WTC11 (cell line): ENCODE results near the gene CD226. TPM values are rescaled to one million over a fixed set of nuclear protein-coding genes. Genes with fewer than 3 reads are reported as not detected.

ENCODE experiments used
- ATAC-seq: fragments of 200-7000 bp; cut with Tn5 transposase; 2 replicates; pipeline ENCODE4 v1.10.0; 2021; ENCODE audit warnings: mild to moderate bottlenecking, moderate library complexity
- CTCF ChIA-PET: fragments of 300-600 bp; sonication (Branson Sonifier 250); formaldehyde crosslinking; loops from one replicate; lab custom pipeline; 2021; ENCODE audit warnings: antibody characterized with exemption; lab: Charles Lee
- POLR2A ChIA-PET: fragments of 350-600 bp; sonication (Branson Sonifier 250); formaldehyde crosslinking; loops from one replicate; lab custom pipeline; 2021; ENCODE audit warnings: antibody characterized with exemption; lab: Charles Lee
- DNase-seq: peaks from one replicate; pipeline ENCODE4 v3.0.0; 2021; ENCODE audit warnings: low spot score
- H3K27ac Mint-ChIP-seq: 2 replicates; pipeline ENCODE4 v1.8.0; 2021; ENCODE audit warnings: mixed read lengths
- H3K27me3 Mint-ChIP-seq: 2 replicates; pipeline ENCODE4 v1.8.0; 2021; ENCODE audit warnings: low read depth, mild to moderate bottlenecking, moderate library complexity, mixed read lengths
- H3K36me3 Mint-ChIP-seq: 2 replicates; pipeline ENCODE4 v1.8.0; 2021; ENCODE audit warnings: mixed read lengths
- H3K4me1 Mint-ChIP-seq: 2 replicates; pipeline ENCODE4 v1.8.0; 2022; ENCODE audit warnings: mixed read lengths
- H3K4me3 Mint-ChIP-seq: 2 replicates; pipeline ENCODE4 v1.8.0; 2021; ENCODE audit warnings: mild to moderate bottlenecking, moderate library complexity, mixed read lengths
- H3K9me3 Mint-ChIP-seq: 2 replicates; pipeline ENCODE4 v1.8.0; 2021; ENCODE audit warnings: mixed read lengths
- AFF4 ChIP-seq: sonication (generic); formaldehyde crosslinking; IDR thresholded peaks from 2 replicates; pipeline ENCODE4 v1.8.1; 2023; ENCODE audit warnings: mild to moderate bottlenecking, missing genetic modification reagents, borderline replicate concordance
- CREB1 ChIP-seq: sonication (generic); formaldehyde crosslinking; IDR thresholded peaks from 2 replicates; pipeline ENCODE4 v1.8.0; 2023; ENCODE audit warnings: mild to moderate bottlenecking, missing genetic modification reagents
- CREM ChIP-seq: sonication (generic); formaldehyde crosslinking; IDR thresholded peaks from 2 replicates; pipeline ENCODE4 v1.8.1; 2022; ENCODE audit warnings: mild to moderate bottlenecking, missing genetic modification reagents, moderate library complexity
- GRHL2 ChIP-seq: fragments of 250-450 bp; sonication (Bioruptor Pico); IDR thresholded peaks from 2 replicates; pipeline ENCODE4 v1.8.0; 2022; ENCODE audit warnings: mild to moderate bottlenecking, moderate library complexity; ENCODE audit not compliant: insufficient replicate concordance, severe bottlenecking
- MYBL2 ChIP-seq: sonication (generic); formaldehyde crosslinking; IDR thresholded peaks from 2 replicates; pipeline ENCODE4 v1.8.1; 2023; ENCODE audit warnings: mild to moderate bottlenecking, moderate library complexity, missing genetic modification reagents
- NFE2L1 ChIP-seq: sonication (generic); formaldehyde crosslinking; IDR thresholded peaks from 2 replicates; pipeline ENCODE4 v1.8.1; 2023; ENCODE audit warnings: missing genetic modification reagents
- NR3C1 ChIP-seq: sonication (generic); formaldehyde crosslinking; conservative IDR thresholded peaks from 2 replicates; pipeline ENCODE4 v1.8.1; 2023; ENCODE audit warnings: low read depth, mild to moderate bottlenecking, missing genetic modification reagents
- SMAD3 ChIP-seq: sonication (generic); formaldehyde crosslinking; IDR thresholded peaks from 2 replicates; pipeline ENCODE4 v1.8.0; 2022; ENCODE audit warnings: missing genetic modification reagents, mild to moderate bottlenecking, borderline replicate concordance
- TCF7 ChIP-seq: sonication (generic); formaldehyde crosslinking; IDR thresholded peaks from 2 replicates; pipeline ENCODE4 v1.8.0; 2022; ENCODE audit warnings: mild to moderate bottlenecking, low read depth, missing genetic modification reagents, moderate library complexity
- TP53 ChIP-seq: sonication (generic); formaldehyde crosslinking; IDR thresholded peaks from 2 replicates; pipeline ENCODE4 v1.8.1; 2023; ENCODE audit warnings: mild to moderate bottlenecking, missing genetic modification reagents
- ZNF425 ChIP-seq: fragments of 250-450 bp; sonication (Bioruptor Pico); conservative IDR thresholded peaks from 2 replicates; pipeline ENCODE4 v1.9.0; 2021; ENCODE audit warnings: mild to moderate bottlenecking
- ZNF532 ChIP-seq: fragments of 250-450 bp; sonication (Bioruptor Pico); IDR thresholded peaks from 2 replicates; pipeline ENCODE4 v1.9.0; 2021; ENCODE audit warnings: mild to moderate bottlenecking, borderline replicate concordance
- total RNA-seq: library from RNA; stranded (reverse); gene quantifications from 3 replicates; pipeline ENCODE4 v1.2.3, GENCODE V29; 2021
- TF ChIP-seq, protein P1 (sequence below): sonication (generic); formaldehyde crosslinking; IDR thresholded peaks from 2 replicates; pipeline ENCODE4 v1.8.1; 2023; ENCODE audit warnings: mild to moderate bottlenecking, missing genetic modification reagents
- TF ChIP-seq, protein P2 (sequence below): sonication (generic); formaldehyde crosslinking; IDR thresholded peaks from 2 replicates; pipeline ENCODE4 v1.8.0; 2022; ENCODE audit warnings: mild to moderate bottlenecking, missing genetic modification reagents
- TF ChIP-seq, protein P3 (sequence below): fragments of 200-600 bp; IDR thresholded peaks from 2 replicates; pipeline ENCODE4 v1.8.0; 2022; ENCODE audit warnings: antibody characterized with exemption
- TF ChIP-seq, protein P4 (sequence below): fragments of 250-450 bp; sonication (Bioruptor Pico); IDR thresholded peaks from 2 replicates; pipeline ENCODE4 v1.9.0; 2021; ENCODE audit warnings: moderate library complexity, mild to moderate bottlenecking, inconsistent platforms, borderline replicate concordance

CD226 gene
- total RNA-seq, 1 experiment from 2014 or later = 0.24 TPM

DNA sequence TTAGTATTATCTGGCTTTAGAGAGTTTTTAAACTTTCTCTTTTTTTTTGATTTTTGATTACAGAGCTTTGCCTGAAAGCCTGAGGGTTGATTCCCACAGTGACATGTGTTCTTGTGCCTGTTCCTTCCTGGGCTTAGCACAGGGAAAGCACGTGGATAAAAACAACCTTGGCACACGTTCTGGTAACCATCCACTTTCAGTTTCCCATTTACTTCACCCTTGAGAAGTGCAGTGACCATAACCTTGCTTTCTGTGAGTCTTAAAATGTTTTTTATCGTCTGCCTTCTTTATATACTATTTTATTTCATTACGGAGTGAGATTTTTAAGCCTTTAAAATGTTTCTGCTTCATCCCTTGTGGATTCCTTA is 11.5 kb downstream of the CD226 start:
- CTCF ChIA-PET = no interaction called here
- H3K27ac Mint-ChIP-seq = no peak overlapping the region
- no peak for TF ChIP-seq CREM
- TF ChIP-seq SMAD3 (CRISPR knock-in tag) = no peak
- no peak for TF ChIP-seq AFF4 (CRISPR knock-in tag)
- POLR2A ChIA-PET = no interaction called here
- H3K9me3 Mint-ChIP-seq = peaks cover 16% of the 10 kb centered on the region
- DNase-seq = no peak
- ATAC-seq = no peak
- peaks cover 7% of the 10 kb centered on the region for H3K4me1 Mint-ChIP-seq
- peaks cover 7% of the 10 kb centered on the region; the same call in 1 of the 2 replicates for H3K36me3 Mint-ChIP-seq
- H3K27me3 Mint-ChIP-seq = no peaks in the 10 kb centered on the region
- H3K4me3 Mint-ChIP-seq = no peak overlapping the region

GRCh38 chr18:69935319-69936190 is 12.1 kb downstream of the CD226 start:
- DNase-seq (no peak), ATAC-seq (no peak)
- H3K4me1 Mint-ChIP-seq = peaks cover 6% of the 10 kb centered on the region
- CTCF ChIA-PET = no interaction called here
- no peaks in the 10 kb centered on the region for H3K27me3 Mint-ChIP-seq
- H3K27ac Mint-ChIP-seq = no peak overlapping the region
- H3K4me3 Mint-ChIP-seq = no peak overlapping the region
- POLR2A ChIA-PET = interaction anchor here (0.6 kb wide), 1 partner anchor 15 kb away, joined by 3 read pairs; no protein-coding TSS in a partner anchor
- H3K9me3 Mint-ChIP-seq = peaks cover 16% of the 10 kb centered on the region
- peaks cover 6% of the 10 kb centered on the region; the same call in 1 of the 2 replicates for H3K36me3 Mint-ChIP-seq
- no peak for TF ChIP-seq NR3C1 (CRISPR knock-in tag)
- TF ChIP-seq, protein P1, sequence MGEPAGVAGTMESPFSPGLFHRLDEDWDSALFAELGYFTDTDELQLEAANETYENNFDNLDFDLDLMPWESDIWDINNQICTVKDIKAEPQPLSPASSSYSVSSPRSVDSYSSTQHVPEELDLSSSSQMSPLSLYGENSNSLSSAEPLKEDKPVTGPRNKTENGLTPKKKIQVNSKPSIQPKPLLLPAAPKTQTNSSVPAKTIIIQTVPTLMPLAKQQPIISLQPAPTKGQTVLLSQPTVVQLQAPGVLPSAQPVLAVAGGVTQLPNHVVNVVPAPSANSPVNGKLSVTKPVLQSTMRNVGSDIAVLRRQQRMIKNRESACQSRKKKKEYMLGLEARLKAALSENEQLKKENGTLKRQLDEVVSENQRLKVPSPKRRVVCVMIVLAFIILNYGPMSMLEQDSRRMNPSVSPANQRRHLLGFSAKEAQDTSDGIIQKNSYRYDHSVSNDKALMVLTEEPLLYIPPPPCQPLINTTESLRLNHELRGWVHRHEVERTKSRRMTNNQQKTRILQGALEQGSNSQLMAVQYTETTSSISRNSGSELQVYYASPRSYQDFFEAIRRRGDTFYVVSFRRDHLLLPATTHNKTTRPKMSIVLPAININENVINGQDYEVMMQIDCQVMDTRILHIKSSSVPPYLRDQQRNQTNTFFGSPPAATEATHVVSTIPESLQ (CRISPR knock-in tag) = no peak
- TF ChIP-seq GRHL2 (CRISPR knock-in tag) = no peak
- TF ChIP-seq, protein P2, sequence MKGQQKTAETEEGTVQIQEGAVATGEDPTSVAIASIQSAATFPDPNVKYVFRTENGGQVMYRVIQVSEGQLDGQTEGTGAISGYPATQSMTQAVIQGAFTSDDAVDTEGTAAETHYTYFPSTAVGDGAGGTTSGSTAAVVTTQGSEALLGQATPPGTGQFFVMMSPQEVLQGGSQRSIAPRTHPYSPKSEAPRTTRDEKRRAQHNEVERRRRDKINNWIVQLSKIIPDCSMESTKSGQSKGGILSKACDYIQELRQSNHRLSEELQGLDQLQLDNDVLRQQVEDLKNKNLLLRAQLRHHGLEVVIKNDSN = no peak
- TF ChIP-seq TCF7 (CRISPR knock-in tag) = no peak
- TF ChIP-seq TP53 (CRISPR knock-in tag) = no peak
- TF ChIP-seq NFE2L1 = no peak
- TF ChIP-seq MYBL2 (CRISPR knock-in tag) = no peak
- TF ChIP-seq ZNF532 = no peak
- TF ChIP-seq CREB1 (CRISPR knock-in tag) = no peak
- TF ChIP-seq ZNF425 (CRISPR knock-in tag) = no peak
- TF ChIP-seq, protein P3, sequence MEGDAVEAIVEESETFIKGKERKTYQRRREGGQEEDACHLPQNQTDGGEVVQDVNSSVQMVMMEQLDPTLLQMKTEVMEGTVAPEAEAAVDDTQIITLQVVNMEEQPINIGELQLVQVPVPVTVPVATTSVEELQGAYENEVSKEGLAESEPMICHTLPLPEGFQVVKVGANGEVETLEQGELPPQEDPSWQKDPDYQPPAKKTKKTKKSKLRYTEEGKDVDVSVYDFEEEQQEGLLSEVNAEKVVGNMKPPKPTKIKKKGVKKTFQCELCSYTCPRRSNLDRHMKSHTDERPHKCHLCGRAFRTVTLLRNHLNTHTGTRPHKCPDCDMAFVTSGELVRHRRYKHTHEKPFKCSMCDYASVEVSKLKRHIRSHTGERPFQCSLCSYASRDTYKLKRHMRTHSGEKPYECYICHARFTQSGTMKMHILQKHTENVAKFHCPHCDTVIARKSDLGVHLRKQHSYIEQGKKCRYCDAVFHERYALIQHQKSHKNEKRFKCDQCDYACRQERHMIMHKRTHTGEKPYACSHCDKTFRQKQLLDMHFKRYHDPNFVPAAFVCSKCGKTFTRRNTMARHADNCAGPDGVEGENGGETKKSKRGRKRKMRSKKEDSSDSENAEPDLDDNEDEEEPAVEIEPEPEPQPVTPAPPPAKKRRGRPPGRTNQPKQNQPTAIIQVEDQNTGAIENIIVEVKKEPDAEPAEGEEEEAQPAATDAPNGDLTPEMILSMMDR = no peak
- TF ChIP-seq, protein P4, sequence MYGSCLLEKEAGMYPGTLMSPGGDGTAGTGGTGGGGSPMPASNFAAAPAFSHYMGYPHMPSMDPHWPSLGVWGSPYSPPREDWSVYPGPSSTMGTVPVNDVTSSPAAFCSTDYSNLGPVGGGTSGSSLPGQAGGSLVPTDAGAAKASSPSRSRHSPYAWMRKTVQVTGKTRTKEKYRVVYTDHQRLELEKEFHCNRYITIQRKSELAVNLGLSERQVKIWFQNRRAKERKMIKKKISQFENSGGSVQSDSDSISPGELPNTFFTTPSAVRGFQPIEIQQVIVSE (CRISPR knock-in tag) = no peak
